Activated CD4-positive, alpha-beta T cell treated with anti-CD3 and anti-CD28 coated beads, Interleukin-2, amount 50 U/mL, for 16 hours (primary cell): Measurements from ENCODE around the gene SEL1L3.

Source experiments
- DNase-seq: peaks from one replicate; pipeline ENCODE4 v3.0.0-alpha.2; 2020

SEL1L3 gene

GRCh38 chr4:25783943-25784342 is 78.8 kb downstream of the SEL1L3 start:
- DNase-seq: peak; percentile 12

- DNase-seq: no peak
These were observed 79.7 kb downstream of the SEL1L3 start for GRCh38 chr4:25783126-25783525.

GRCh38 chr4:25782482-25782881 is 80.3 kb downstream of the SEL1L3 start:
- DNase-seq: no peak

GRCh38 chr4:25779021-25779420 is 83.8 kb downstream of the SEL1L3 start:
- DNase-seq: no peak

GRCh38 chr4:25776795-25777194 is 86.0 kb downstream of the SEL1L3 start:
- DNase-seq: no peak

- DNase-seq: no peak
These were observed 87.6 kb downstream of the SEL1L3 start for GRCh38 chr4:25775166-25775565.

- no peak for DNase-seq
These were observed 89.4 kb downstream of the SEL1L3 start for GRCh38 chr4:25773358-25773757.

- DNase-seq: no peak
These were observed 91.1 kb downstream of the SEL1L3 start for GRCh38 chr4:25771672-25772071.

- no peak for DNase-seq
These were observed 91.9 kb downstream of the SEL1L3 start for GRCh38 chr4:25770847-25771246.

- no peak for DNase-seq
These were observed 93.5 kb downstream of the SEL1L3 start for GRCh38 chr4:25769251-25769650.

GRCh38 chr4:25767877-25768725 is 94.7 kb downstream of the SEL1L3 start:
- peak; percentile 30 for DNase-seq

GRCh38 chr4:25760518-25761157 is 102.2 kb downstream of the SEL1L3 start:
- DNase-seq: no peak

- no peak for DNase-seq
These were observed 102.7 kb downstream of the SEL1L3 start for GRCh38 chr4:25760048-25760447.

- DNase-seq: no peak
These were observed 103.7 kb downstream of the SEL1L3 start for GRCh38 chr4:25759101-25759500.

- DNase-seq: no peak
These were observed 105.3 kb downstream of the SEL1L3 start for GRCh38 chr4:25757452-25757851.

- no peak for DNase-seq
These were observed 106.3 kb downstream of the SEL1L3 start for GRCh38 chr4:25756503-25756902.

- DNase-seq: no peak
These were observed 106.9 kb downstream of the SEL1L3 start for GRCh38 chr4:25755911-25756310.

GRCh38 chr4:25753239-25753638 is 109.5 kb downstream of the SEL1L3 start:
- DNase-seq: no peak

GRCh38 chr4:25750874-25751273 is 111.9 kb downstream of the SEL1L3 start:
- no peak for DNase-seq

GRCh38 chr4:25749150-25749794 is 113.5 kb downstream of the SEL1L3 start:
- no peak for DNase-seq

- no peak for DNase-seq
These were observed 118.8 kb downstream of the SEL1L3 start for GRCh38 chr4:25743971-25744370.

GRCh38 chr4:25729564-25729963 is 133.2 kb downstream of the SEL1L3 start:
- DNase-seq: no peak

- DNase-seq: no peak
These were observed 133.9 kb downstream of the SEL1L3 start for GRCh38 chr4:25728886-25729285.
